ENCODE data around the gene TMEM170B.
A peak's percentile ranks its signal among the peaks of the same experiment; 100 is the strongest.

The TMEM170B gene

GRCh38 chr6:11534561-11534960 lies 3.0 kb upstream of the TMEM170B start:
- Histone ChIP-seq H3K9me3 (no peaks in the 10 kb centered on the region), H3K4me3 (no peak overlapping the region), H3K4me1 (peaks cover 0 to 13% (median 3%) of the 10 kb centered on the region in 4 donors), H3K36me3 (no peaks in the 10 kb centered on the region), H3K27ac (no peak overlapping the region), H3K27me3 (no peaks in the 10 kb centered on the region)
- no peak for TF ChIP-seq CTCF (IDR thresholded peaks at IDR 0.05)
- no peak for DNase-seq
- intact Hi-C loops (cut with DNase I; ENCODE audit: low total_unique reads), result no loop called here

- TF ChIP-seq CTCF (IDR thresholded peaks at IDR 0.05), result no peak
- peaks cover 0 to 14% (median 3%) of the 10 kb centered on the region in 4 donors for H3K4me1 ChIP-seq
- intact Hi-C loops (cut with DNase I; ENCODE audit: low total_unique reads), result no loop called here
- H3K36me3 ChIP-seq, result no peaks in the 10 kb centered on the region
- no peak overlapping the region for H3K27ac ChIP-seq
- no peak overlapping the region for H3K4me3 ChIP-seq
- H3K9me3 ChIP-seq, result no peaks in the 10 kb centered on the region
- H3K27me3 ChIP-seq, result no peaks in the 10 kb centered on the region
- DNase-seq, result no peak
These were observed 1.7 kb upstream of the TMEM170B start for GRCh38 chr6:11535801-11536230.

- DNase-seq, result no peak
- peak overlapping the region; percentile 71 to 77 for H3K27ac ChIP-seq
- H3K4me1 ChIP-seq, result peaks cover 0 to 14% (median 3%) of the 10 kb centered on the region in 4 donors
- H3K27me3 ChIP-seq, result no peaks in the 10 kb centered on the region
- no peaks in the 10 kb centered on the region for H3K9me3 ChIP-seq
- H3K36me3 ChIP-seq, result no peaks in the 10 kb centered on the region
- intact Hi-C loops (cut with DNase I; ENCODE audit: low total_unique reads), result no loop called here
- peak overlapping the region; percentile 95 to 96 for H3K4me3 ChIP-seq
- no peak for TF ChIP-seq CTCF (IDR thresholded peaks at IDR 0.05)
These were observed 754 bp upstream of the TMEM170B start for GRCh38 chr6:11536795-11537194.

GRCh38 chr6:11538052-11538818 lies 686 bp downstream of the TMEM170B start:
- H3K27ac ChIP-seq, result peak overlapping the region; percentile 71 to 77
- intact Hi-C loops (cut with DNase I; ENCODE audit: low total_unique reads), result no loop called here
- DNase-seq, result peak; percentile 19 to 72
- no peaks in the 10 kb centered on the region for H3K9me3 ChIP-seq
- no peak for TF ChIP-seq CTCF (IDR thresholded peaks at IDR 0.05)
- no peaks in the 10 kb centered on the region for H3K27me3 ChIP-seq
- peaks cover 0 to 14% (median 3%) of the 10 kb centered on the region in 4 donors for H3K4me1 ChIP-seq
- peak overlapping the region; percentile 95 to 96 for H3K4me3 ChIP-seq
- H3K36me3 ChIP-seq, result no peaks in the 10 kb centered on the region

- peak overlapping the region; percentile 95 to 96 for H3K4me3 ChIP-seq
- no peaks in the 10 kb centered on the region for H3K36me3 ChIP-seq
- H3K27me3 ChIP-seq, result no peaks in the 10 kb centered on the region
- TF ChIP-seq CTCF (IDR thresholded peaks at IDR 0.05), result no peak
- DNase-seq, result no peak
- H3K4me1 ChIP-seq, result peaks cover 0 to 14% (median 3%) of the 10 kb centered on the region in 4 donors
- H3K27ac ChIP-seq, result peak overlapping the region; percentile 71 to 77
- H3K9me3 ChIP-seq, result no peaks in the 10 kb centered on the region
- intact Hi-C loops (cut with DNase I; ENCODE audit: low total_unique reads), result no loop called here
These were observed 1.4 kb downstream of the TMEM170B start for GRCh38 chr6:11538819-11539468.

Measured in tibial artery (tissue), 4 donors.